PC-3 (cell line): ENCODE data around the gene IQCC.

Experiments
- CTCF ChIP-seq: fragments of 300-600 bp; sonication (generic); conservative IDR thresholded peaks from 2 replicates; pipeline ENCODE4 v1.5.1; 2017; ENCODE audit warnings: antibody characterized with exemption, low read depth, mild to moderate bottlenecking, low read length
- EZH2 ChIP-seq: fragments of 300-600 bp; sonication (generic); IDR thresholded peaks from one replicate; pipeline ENCODE4 v1.6.1; 2017; ENCODE audit warnings: antibody characterized with exemption, mild to moderate bottlenecking, low read length; ENCODE audit not compliant: unreplicated experiment
- EZH2phosphoT487 ChIP-seq: fragments of 300-600 bp; sonication (generic); IDR thresholded peaks from 2 replicates; pipeline ENCODE4 v1.6.1; 2018; ENCODE audit warnings: mild to moderate bottlenecking, antibody characterized with exemption, low read length, borderline replicate concordance

GRCh38 chr1:32221980-32222755 is 16.7 kb downstream of the IQCC start, which contains the start of the genes EIF3I and TMEM234:
- TF ChIP-seq EZH2 (no peak), CTCF (no peak), EZH2phosphoT487 (no peak)
